Mesodermal cell (in vitro differentiated cells): ENCODE measurements around the gene GALNT2.

ENCODE experiments used
- H3K27ac ChIP-seq: 2 replicates; pipeline ENCODE4 v1.7.0; 2013; ENCODE audit warnings: mild to moderate bottlenecking, low read depth, low read length, moderate library complexity; ENCODE audit not compliant: severe bottlenecking
- H3K36me3 ChIP-seq: 2 replicates; pipeline ENCODE4 v1.7.1; 2013; ENCODE audit warnings: mild to moderate bottlenecking, low read length, moderate library complexity; ENCODE audit not compliant: control insufficient read depth, insufficient read depth
- H3K4me1 ChIP-seq: one replicate; pipeline ENCODE4 v1.7.1; 2013; ENCODE audit warnings: mild to moderate bottlenecking, low read length; ENCODE audit not compliant: insufficient read depth, control insufficient read depth, poor library complexity, severe bottlenecking
- H3K4me3 ChIP-seq: 2 replicates; pipeline ENCODE4 v1.7.0; 2013; ENCODE audit warnings: low read length, control low read depth, mild to moderate bottlenecking; ENCODE audit not compliant: insufficient read depth, poor library complexity, severe bottlenecking; ENCODE audit errors: extremely low read depth
- H3K9me3 ChIP-seq: 2 replicates; pipeline ENCODE4 v1.7.1; 2013; ENCODE audit warnings: mild to moderate bottlenecking, low read length, moderate library complexity; ENCODE audit not compliant: control insufficient read depth
- WGBS, 2 experiments: methylation state at CpG; one replicate each; pipeline ENCODE4 v1.1.5; 2013; ENCODE audit warnings: missing lambda C conversion rate in 2 of 2; ENCODE audit not compliant: insufficient coverage in 2 of 2; 5-methylcytosine and 5-hydroxymethylcytosine counted together

The GALNT2 gene

GRCh38 chr1:230211436-230212145 is 144.6 kb downstream of the GALNT2 start:
- Histone ChIP-seq H3K9me3 (no peaks in the 10 kb centered on the region), H3K36me3 (no peaks in the 10 kb centered on the region), H3K27ac (no peak overlapping the region), H3K4me3 (no peak overlapping the region), H3K4me1 (peaks cover 40% of the 10 kb centered on the region)
- 80 to 86% methylated on average over 2 to 3 of the region's 8 CpGs for WGBS, 2 experiments

GRCh38 chr1:230212405-230212936 is 145.4 kb downstream of the GALNT2 start:
- Histone ChIP-seq H3K9me3 (no peaks in the 10 kb centered on the region), H3K4me3 (no peak overlapping the region), H3K4me1 (peaks cover 40% of the 10 kb centered on the region), H3K27ac (no peak overlapping the region), H3K36me3 (no peaks in the 10 kb centered on the region)
- WGBS, 2 experiments, result 88 to 97% methylated on average over 4 to 5 of the region's 7 CpGs

GRCh38 chr1:230215031-230215430 is 148.0 kb downstream of the GALNT2 start:
- peaks cover 31% of the 10 kb centered on the region for H3K4me1 ChIP-seq
- 74 to 100% methylated on average over 1 to 7 of the region's 7 CpGs for WGBS, 2 experiments
- H3K27ac ChIP-seq, result no peak overlapping the region
- H3K4me3 ChIP-seq, result no peak overlapping the region
- H3K36me3 ChIP-seq, result no peaks in the 10 kb centered on the region
- H3K9me3 ChIP-seq, result no peaks in the 10 kb centered on the region

- Histone ChIP-seq H3K27ac (no peak overlapping the region), H3K4me1 (peaks cover 26% of the 10 kb centered on the region), H3K4me3 (no peak overlapping the region), H3K36me3 (no peaks in the 10 kb centered on the region), H3K9me3 (no peaks in the 10 kb centered on the region)
- WGBS, 2 experiments, result no CpG with 5 or more reads among the region's 1 CpG
Measured at GRCh38 chr1:230215529-230215928, 148.5 kb downstream of the GALNT2 start.

- Histone ChIP-seq H3K27ac (no peak overlapping the region), H3K4me3 (no peak overlapping the region), H3K4me1 (peaks cover 12% of the 10 kb centered on the region), H3K36me3 (no peaks in the 10 kb centered on the region), H3K9me3 (no peaks in the 10 kb centered on the region)
- 100% methylated on average over 1 of the region's 2 CpGs for WGBS, 2 experiments
Measured at GRCh38 chr1:230216896-230217295, 149.9 kb downstream of the GALNT2 start.

- Histone ChIP-seq H3K27ac (no peak overlapping the region), H3K9me3 (no peaks in the 10 kb centered on the region), H3K4me3 (no peak overlapping the region), H3K4me1 (peaks cover 9% of the 10 kb centered on the region), H3K36me3 (no peaks in the 10 kb centered on the region)
- 91 to 100% methylated on average over 5 to 6 of the region's 6 CpGs for WGBS, 2 experiments
Measured at GRCh38 chr1:230218667-230219066, 151.6 kb downstream of the GALNT2 start.

- Histone ChIP-seq H3K36me3 (no peaks in the 10 kb centered on the region), H3K4me1 (peaks cover 5% of the 10 kb centered on the region), H3K9me3 (no peaks in the 10 kb centered on the region), H3K4me3 (no peak overlapping the region), H3K27ac (no peak overlapping the region)
- WGBS, 2 experiments, result 83 to 87% methylated on average over 7 of the region's 8 CpGs
Measured at GRCh38 chr1:230219174-230220067, 152.4 kb downstream of the GALNT2 start.

GRCh38 chr1:230220478-230220877 is 153.4 kb downstream of the GALNT2 start:
- Histone ChIP-seq H3K4me1 (no peaks in the 10 kb centered on the region), H3K9me3 (no peaks in the 10 kb centered on the region), H3K27ac (no peak overlapping the region), H3K4me3 (no peak overlapping the region), H3K36me3 (no peaks in the 10 kb centered on the region)
- 72 to 86% methylated on average over 6 to 7 of the region's 7 CpGs for WGBS, 2 experiments

GRCh38 chr1:230220907-230221306 is 153.9 kb downstream of the GALNT2 start:
- H3K4me1 ChIP-seq, result no peaks in the 10 kb centered on the region
- WGBS, 2 experiments, result 83% methylated on average over 1 of the region's 3 CpGs; no CpG with 5 or more reads in 1 of the 2 experiments
- no peak overlapping the region for H3K4me3 ChIP-seq

GRCh38 chr1:230222678-230223077 is 155.6 kb downstream of the GALNT2 start:
- H3K27ac ChIP-seq, result no peak overlapping the region
- no peak overlapping the region for H3K4me3 ChIP-seq
- no CpG with 5 or more reads among the region's 2 CpGs for WGBS, 2 experiments
- no peaks in the 10 kb centered on the region for H3K4me1 ChIP-seq
- no peaks in the 10 kb centered on the region for H3K36me3 ChIP-seq
- H3K9me3 ChIP-seq, result no peaks in the 10 kb centered on the region

More at GRCh38 chr1:230220907-230221306, 153.9 kb downstream of the GALNT2 start:
- Histone ChIP-seq H3K36me3 (no peaks in the 10 kb centered on the region), H3K9me3 (no peaks in the 10 kb centered on the region), H3K27ac (no peak overlapping the region)
